22Rv1 (cell line): ENCODE measurements around the gene VCAN.

Source experiments
- H3K27ac ChIP-seq: fragments of 450-650 bp; 2 replicates; pipeline ENCODE4 v1.5.1; 2017
- ZFX ChIP-seq: fragments of 450-650 bp; IDR thresholded peaks from 2 replicates; pipeline ENCODE4 v1.6.1; 2017; ENCODE audit warnings: antibody characterized with exemption, borderline replicate concordance
- TF ChIP-seq, protein P1 (sequence below): fragments of 450-650 bp; IDR thresholded peaks from 2 replicates; pipeline ENCODE4 v1.5.1; 2017; ENCODE audit warnings: mild to moderate bottlenecking

The VCAN gene

GRCh38 chr5:83522446-83522845 is 50.9 kb downstream of the VCAN start:
- no peak for TF ChIP-seq ZFX
- TF ChIP-seq, protein P1, sequence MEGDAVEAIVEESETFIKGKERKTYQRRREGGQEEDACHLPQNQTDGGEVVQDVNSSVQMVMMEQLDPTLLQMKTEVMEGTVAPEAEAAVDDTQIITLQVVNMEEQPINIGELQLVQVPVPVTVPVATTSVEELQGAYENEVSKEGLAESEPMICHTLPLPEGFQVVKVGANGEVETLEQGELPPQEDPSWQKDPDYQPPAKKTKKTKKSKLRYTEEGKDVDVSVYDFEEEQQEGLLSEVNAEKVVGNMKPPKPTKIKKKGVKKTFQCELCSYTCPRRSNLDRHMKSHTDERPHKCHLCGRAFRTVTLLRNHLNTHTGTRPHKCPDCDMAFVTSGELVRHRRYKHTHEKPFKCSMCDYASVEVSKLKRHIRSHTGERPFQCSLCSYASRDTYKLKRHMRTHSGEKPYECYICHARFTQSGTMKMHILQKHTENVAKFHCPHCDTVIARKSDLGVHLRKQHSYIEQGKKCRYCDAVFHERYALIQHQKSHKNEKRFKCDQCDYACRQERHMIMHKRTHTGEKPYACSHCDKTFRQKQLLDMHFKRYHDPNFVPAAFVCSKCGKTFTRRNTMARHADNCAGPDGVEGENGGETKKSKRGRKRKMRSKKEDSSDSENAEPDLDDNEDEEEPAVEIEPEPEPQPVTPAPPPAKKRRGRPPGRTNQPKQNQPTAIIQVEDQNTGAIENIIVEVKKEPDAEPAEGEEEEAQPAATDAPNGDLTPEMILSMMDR = no peak
- H3K27ac ChIP-seq = no peak overlapping the region

GRCh38 chr5:83523929-83524328 is 52.4 kb downstream of the VCAN start:
- H3K27ac ChIP-seq = no peak overlapping the region
- TF ChIP-seq, protein P1 = no peak
- TF ChIP-seq ZFX = no peak

GRCh38 chr5:83524345-83524744 is 52.8 kb downstream of the VCAN start:
- TF ChIP-seq, protein P1 = no peak
- H3K27ac ChIP-seq = no peak overlapping the region

DNA sequence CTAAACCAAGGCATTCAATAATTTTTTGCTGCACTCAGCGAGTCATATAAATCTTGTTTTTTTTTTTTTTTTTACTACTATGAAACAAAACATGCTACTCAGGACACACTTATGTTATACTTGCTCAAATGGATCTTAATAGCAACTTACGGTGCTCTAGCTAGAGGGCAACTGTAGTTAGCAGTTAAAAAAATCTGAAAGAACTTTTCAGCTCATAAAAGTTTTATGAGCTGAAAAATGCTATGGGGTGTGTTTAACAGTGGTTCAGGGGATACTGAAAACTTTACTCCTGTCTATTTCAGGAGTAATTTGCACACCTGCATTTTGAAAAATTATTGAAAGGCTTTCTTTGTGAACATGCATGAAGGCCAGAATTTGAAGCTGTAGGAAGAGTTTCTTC is 53.4 kb downstream of the VCAN start:
- TF ChIP-seq, protein P1 = no peak
- TF ChIP-seq ZFX = no peak
- no peak overlapping the region for H3K27ac ChIP-seq

DNA sequence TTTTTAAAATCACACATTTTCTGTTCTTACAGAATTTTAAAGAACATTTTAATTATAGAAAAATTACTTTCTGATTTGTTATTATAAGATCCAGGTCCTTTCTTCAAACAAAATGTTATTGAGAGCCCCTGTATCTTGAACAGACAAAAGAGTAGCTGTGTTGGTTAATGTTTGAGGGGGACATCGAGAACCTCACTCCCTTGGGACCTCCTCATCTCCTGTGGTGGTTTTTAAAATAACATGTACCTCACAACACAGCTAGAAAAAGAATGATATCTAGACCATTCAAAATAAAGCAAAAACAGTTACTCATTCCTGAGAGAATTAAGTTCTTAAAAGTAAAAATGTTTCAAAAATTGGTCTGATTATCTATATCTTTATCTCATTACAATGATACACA is 54.7 kb downstream of the VCAN start:
- TF ChIP-seq, protein P1 = no peak
- H3K27ac ChIP-seq = no peak overlapping the region

DNA sequence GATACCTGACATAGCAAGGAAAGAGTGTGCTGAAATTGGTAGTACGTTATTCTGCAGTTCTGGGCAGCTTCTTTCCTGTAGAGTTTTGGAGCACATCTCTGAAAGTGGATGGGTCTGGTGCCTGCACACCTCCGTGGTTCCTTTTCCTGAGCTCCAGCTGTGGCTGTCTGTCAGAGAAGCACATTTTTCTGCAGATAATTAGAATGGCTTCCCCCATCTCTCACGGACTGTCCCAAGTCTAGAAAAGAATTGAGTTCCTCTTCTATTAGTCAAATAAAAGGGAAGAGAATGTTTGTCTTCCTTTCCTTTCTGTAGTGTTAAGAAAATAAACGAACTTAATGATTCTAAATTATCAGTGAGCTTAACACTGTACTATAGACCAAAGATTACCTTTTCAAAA is 55.7 kb downstream of the VCAN start:
- H3K27ac ChIP-seq = no peak overlapping the region
- TF ChIP-seq, protein P1 = no peak
- no peak for TF ChIP-seq ZFX

GRCh38 chr5:83527722-83528438 is 56.3 kb downstream of the VCAN start:
- no peak overlapping the region for H3K27ac ChIP-seq
- TF ChIP-seq ZFX = no peak
- TF ChIP-seq, protein P1 = no peak
